Prostate gland (tissue), 2 donors: ENCODE results near the gene MBOAT7. TPM values are rescaled to one million over a fixed set of nuclear protein-coding genes. Genes with fewer than 3 reads are reported as not detected.

ENCODE experiments used
- DNase-seq: peaks from one replicate; pipeline ENCODE4 v3.0.0-alpha.2; 2019; ENCODE audit warnings: low spot score
- H3K27ac ChIP-seq, 2 donors: fragments of 200-600 bp; sonication (generic); 2 replicates each; pipeline ENCODE4 v1.5.1; 2017 to 2019
- H3K27me3 ChIP-seq: fragments of 200-600 bp; sonication (generic); replicated peaks from 2 replicates; pipeline ENCODE4 v1.5.1; 2019; ENCODE audit not compliant: insufficient read depth
- H3K36me3 ChIP-seq, 2 donors: fragments of 200-600 bp; sonication (generic); 1 replicate in 1 of 2; 2 replicates in 1 of 2; pipeline versions ENCODE4 v1.5.1 to v1.8.1; 2017 to 2019
- H3K4me1 ChIP-seq: fragments of 200-600 bp; sonication (generic); replicated peaks from 2 replicates; pipeline ENCODE4 v1.5.1; 2019
- H3K4me3 ChIP-seq, 2 donors: fragments of 200-600 bp; sonication (generic); 2 replicates each; pipeline ENCODE4 v1.5.1; 2017 to 2019
- H3K9me3 ChIP-seq: fragments of 200-600 bp; sonication (generic); 2 replicates; pipeline ENCODE4 v1.5.1; 2017
- POLR2A ChIP-seq: fragments of 450-650 bp; IDR thresholded peaks from one replicate; pipeline ENCODE4 v1.6.1; 2016; ENCODE audit warnings: antibody characterized with exemption, mild to moderate bottlenecking
- POLR2AphosphoS5 ChIP-seq: sonication (generic); formaldehyde crosslinking; IDR thresholded peaks from one replicate; pipeline ENCODE4 v1.6.1; 2017; ENCODE audit warnings: antibody characterized with exemption
- WGBS: methylation state at CpG from one replicate; pipeline ENCODE4 v1.1.5; 2018; 5-methylcytosine and 5-hydroxymethylcytosine counted together
- intact Hi-C: fragments of 100-400 bp; cut with DNase I; formaldehyde crosslinking; loops from one replicate; pipeline ENCODE4 v1.14.2; 2022
- total RNA-seq, 2 donors: library from RNA; depleted of rRNA; stranded (reverse); fragments of >200 nt; gene quantifications; one replicate each; pipeline ENCODE4 v1.1.0, GENCODE V29; 2016
- TF ChIP-seq, protein P1 (sequence below), 4 experiments: fragments of 200-600 bp in 2 of 4; fragments of 450-650 bp in 2 of 4; sonication (generic) in 2 of 4; IDR thresholded peaks; 1 replicate in 3 of 4; 2 replicates in 1 of 4; pipeline ENCODE4 v1.5.1; 2016 to 2019; ENCODE audit warnings: antibody characterized with exemption in 4 of 4, mild to moderate bottlenecking in 2 of 4, moderate library complexity in 2 of 4

Gene MBOAT7
- total RNA-seq, 2 donors from 2014 or later: 91.7 to 430 TPM

DNA sequence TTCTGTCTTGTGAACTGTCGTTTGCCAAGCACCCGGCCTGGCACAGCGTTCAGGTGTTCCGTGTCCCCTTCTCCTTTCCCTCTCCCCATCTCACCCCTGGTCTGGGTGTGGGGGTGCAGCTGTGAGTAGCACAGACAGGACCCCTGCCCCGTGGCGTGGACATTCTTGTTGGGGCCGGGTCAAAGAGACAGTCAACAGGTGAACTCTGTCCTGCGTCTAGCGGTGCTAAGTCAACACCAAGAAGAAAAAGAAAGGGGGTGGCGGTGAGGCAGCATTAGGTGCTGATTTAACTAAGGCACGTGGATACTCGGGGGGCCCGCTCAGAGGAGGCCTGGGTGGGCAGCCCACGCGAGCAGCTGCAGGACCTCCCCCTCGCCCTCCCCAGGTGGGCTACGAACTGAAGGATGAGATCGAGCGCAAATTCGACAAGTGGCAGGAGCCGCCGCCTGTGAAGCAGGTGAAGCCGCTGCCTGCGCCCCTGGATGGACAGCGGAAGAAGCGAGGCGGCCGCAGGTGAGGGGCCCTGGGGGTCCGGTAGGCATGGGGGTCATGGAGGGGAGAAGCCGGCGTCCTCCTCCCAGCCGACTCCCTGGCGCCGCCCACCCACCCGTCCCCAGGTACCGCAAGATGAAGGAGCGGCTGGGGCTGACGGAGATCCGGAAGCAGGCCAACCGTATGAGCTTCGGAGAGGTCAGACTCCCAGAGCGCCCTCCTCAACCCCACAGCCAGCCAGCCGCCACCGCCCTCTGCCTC lies 61.5 kb downstream of the MBOAT7 start:
- Histone ChIP-seq H3K36me3 (peaks cover 29 to 30% of the 10 kb centered on the region in 2 donors), H3K9me3 (no peaks in the 10 kb centered on the region), H3K27ac (no peak overlapping the region), H3K4me1 (no peaks in the 10 kb centered on the region), H3K4me3 (no peak overlapping the region), H3K27me3 (no peaks in the 10 kb centered on the region)
- TF ChIP-seq POLR2AphosphoS5 (no peak), POLR2A (no peak)
- TF ChIP-seq, protein P1, sequence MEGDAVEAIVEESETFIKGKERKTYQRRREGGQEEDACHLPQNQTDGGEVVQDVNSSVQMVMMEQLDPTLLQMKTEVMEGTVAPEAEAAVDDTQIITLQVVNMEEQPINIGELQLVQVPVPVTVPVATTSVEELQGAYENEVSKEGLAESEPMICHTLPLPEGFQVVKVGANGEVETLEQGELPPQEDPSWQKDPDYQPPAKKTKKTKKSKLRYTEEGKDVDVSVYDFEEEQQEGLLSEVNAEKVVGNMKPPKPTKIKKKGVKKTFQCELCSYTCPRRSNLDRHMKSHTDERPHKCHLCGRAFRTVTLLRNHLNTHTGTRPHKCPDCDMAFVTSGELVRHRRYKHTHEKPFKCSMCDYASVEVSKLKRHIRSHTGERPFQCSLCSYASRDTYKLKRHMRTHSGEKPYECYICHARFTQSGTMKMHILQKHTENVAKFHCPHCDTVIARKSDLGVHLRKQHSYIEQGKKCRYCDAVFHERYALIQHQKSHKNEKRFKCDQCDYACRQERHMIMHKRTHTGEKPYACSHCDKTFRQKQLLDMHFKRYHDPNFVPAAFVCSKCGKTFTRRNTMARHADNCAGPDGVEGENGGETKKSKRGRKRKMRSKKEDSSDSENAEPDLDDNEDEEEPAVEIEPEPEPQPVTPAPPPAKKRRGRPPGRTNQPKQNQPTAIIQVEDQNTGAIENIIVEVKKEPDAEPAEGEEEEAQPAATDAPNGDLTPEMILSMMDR (IDR thresholded peaks at IDR 0.05): no peak
- 92% methylated on average over 44 of the region's 44 CpGs for WGBS
- intact Hi-C loops: no loop called here
- no peak for DNase-seq

GRCh38 chr19:54125713-54126112 lies 63.7 kb downstream of the MBOAT7 start:
- no peaks in the 10 kb centered on the region for H3K27me3 ChIP-seq
- H3K36me3 ChIP-seq: peaks cover 28 to 30% of the 10 kb centered on the region in 2 donors
- intact Hi-C loops: no loop called here
- H3K4me1 ChIP-seq: no peaks in the 10 kb centered on the region
- WGBS: 91% methylated on average over 9 of the region's 9 CpGs
- DNase-seq: no peak
- no peaks in the 10 kb centered on the region for H3K9me3 ChIP-seq
- no peak overlapping the region for H3K27ac ChIP-seq
- no peak overlapping the region for H3K4me3 ChIP-seq
- no peak for TF ChIP-seq POLR2A
- TF ChIP-seq, protein P1 (IDR thresholded peaks at IDR 0.05): no peak
- TF ChIP-seq POLR2AphosphoS5: no peak

DNA sequence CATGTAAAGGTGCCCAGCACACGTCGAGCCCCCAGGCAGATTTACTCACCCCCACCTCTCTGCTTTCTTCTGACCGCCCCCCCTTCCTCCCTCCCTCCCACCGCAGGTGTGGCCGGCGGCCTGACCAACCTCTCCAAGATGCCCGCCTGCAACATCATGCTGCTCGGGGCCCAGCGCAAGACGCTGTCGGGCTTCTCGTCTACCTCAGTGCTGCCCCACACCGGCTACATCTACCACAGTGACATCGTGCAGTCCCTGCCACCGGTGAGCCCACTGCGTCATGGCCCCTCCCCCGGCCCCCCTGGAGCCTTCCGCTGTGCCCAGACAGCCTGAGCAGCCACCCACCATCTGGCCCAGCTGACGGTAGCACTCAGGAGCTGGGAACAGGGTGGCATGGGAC lies 65.0 kb downstream of the MBOAT7 start:
- no peak overlapping the region for H3K4me3 ChIP-seq
- 90% methylated on average over 19 of the region's 19 CpGs for WGBS
- H3K4me1 ChIP-seq: no peaks in the 10 kb centered on the region
- H3K27ac ChIP-seq: no peak overlapping the region
- H3K36me3 ChIP-seq: peaks cover 25 to 28% of the 10 kb centered on the region in 2 donors
- intact Hi-C loops: no loop called here
- no peak for DNase-seq
- TF ChIP-seq, protein P1 (IDR thresholded peaks at IDR 0.05): no peak
- no peak for TF ChIP-seq POLR2A
- TF ChIP-seq POLR2AphosphoS5: no peak
- no peaks in the 10 kb centered on the region for H3K27me3 ChIP-seq
- no peaks in the 10 kb centered on the region for H3K9me3 ChIP-seq

- intact Hi-C loops: no loop called here
- H3K4me3 ChIP-seq: no peak overlapping the region
- peaks cover 22 to 28% of the 10 kb centered on the region in 2 donors for H3K36me3 ChIP-seq
- TF ChIP-seq POLR2A: no peak
- no peak for TF ChIP-seq POLR2AphosphoS5
- TF ChIP-seq, protein P1 (IDR thresholded peaks at IDR 0.05): no peak
- DNase-seq: no peak
- H3K27ac ChIP-seq: no peak overlapping the region
- 96% methylated on average over 16 of the region's 17 CpGs for WGBS
- no peaks in the 10 kb centered on the region for H3K4me1 ChIP-seq
- no peaks in the 10 kb centered on the region for H3K9me3 ChIP-seq
- no peaks in the 10 kb centered on the region for H3K27me3 ChIP-seq
Measured at GRCh38 chr19:54123682-54124081, 65.7 kb downstream of the MBOAT7 start.

Other genes starting within 250 kb of the MBOAT7 start
- under 1 TPM in 1 of 2 donors, not detected in 1; 0.51 TPM for gene CACNG8, start 226.6 kb downstream of the MBOAT7 start, total RNA-seq
- 1 to 10 TPM in 1 of 2 donors, not detected in 1; 2.3 TPM for gene CACNG6, start 197.9 kb downstream of the MBOAT7 start, total RNA-seq
- gene VSTM1, start 125.7 kb downstream of the MBOAT7 start, total RNA-seq: 1 to 10 TPM in 1 of 2 donors, not detected in 1; 1.6 TPM
- 1 to 10 TPM in 1 of 2 donors, not detected in 1; 1.6 TPM for gene TARM1, start 108.2 kb downstream of the MBOAT7 start, total RNA-seq
- 1 to 10 TPM in 1 of 2 donors, under 1 TPM in 1; 0.23 to 1.6 TPM for gene OSCAR, start 88.8 kb downstream of the MBOAT7 start, total RNA-seq
- 10 to 100 TPM; 39.4 to 48.5 TPM for gene NDUFA3, start 86.7 kb downstream of the MBOAT7 start, total RNA-seq
- 10 to 100 TPM; 30.7 to 52.0 TPM for gene TFPT, start 73.9 kb downstream of the MBOAT7 start, total RNA-seq
- 10 to 100 TPM; 50.7 to 71.6 TPM for gene PRPF31, start 73.8 kb downstream of the MBOAT7 start, total RNA-seq
- gene CNOT3, start 51.8 kb downstream of the MBOAT7 start, total RNA-seq: 10 to 100 TPM; 22.8 to 54.4 TPM
- gene LENG1, start 29.9 kb downstream of the MBOAT7 start, total RNA-seq: 10 to 100 TPM in 1 of 2 donors, 1 to 10 TPM in 1; 7.6 to 14.7 TPM
- gene TMC4, start 16.4 kb downstream of the MBOAT7 start, total RNA-seq: 10 to 100 TPM; 40.2 to 88.6 TPM
- 100 to 1,000 TPM; 122 to 163 TPM for gene TSEN34, start 1.7 kb upstream of the MBOAT7 start, total RNA-seq
- gene RPS9, start 11.3 kb upstream of the MBOAT7 start, total RNA-seq: 1,000 to 10,000 TPM; 1,667 to 3,369 TPM
- gene LILRB3, start 33.4 kb upstream of the MBOAT7 start, total RNA-seq: 1 to 10 TPM in 1 of 2 donors, under 1 TPM in 1; 0.73 to 5.9 TPM
- gene LILRA6, start 53.2 kb upstream of the MBOAT7 start, total RNA-seq: under 1 TPM in 1 of 2 donors, not detected in 1; 0.23 TPM
- 1 to 10 TPM in 1 of 2 donors, not detected in 1; 1.5 TPM for gene LILRB5, start 67.7 kb upstream of the MBOAT7 start, total RNA-seq
- gene LILRB2, start 91.5 kb upstream of the MBOAT7 start, total RNA-seq: 1 to 10 TPM in 1 of 2 donors, under 1 TPM in 1; 0.09 to 1.4 TPM
- 1 to 10 TPM in 1 of 2 donors, not detected in 1; 1.2 TPM for gene LILRA5, start 123.6 kb upstream of the MBOAT7 start, total RNA-seq
- gene LILRA4, start 149.6 kb upstream of the MBOAT7 start, total RNA-seq: 1 to 10 TPM; 1.7 to 2.3 TPM
- 10 to 100 TPM in 1 of 2 donors, 1 to 10 TPM in 1; 7.2 to 19.7 TPM for gene LAIR1, start 175.4 kb upstream of the MBOAT7 start, total RNA-seq
- 100 to 1,000 TPM in 1 of 2 donors, 1 to 10 TPM in 1; 1.8 to 136 TPM for gene TTYH1, start 225.9 kb upstream of the MBOAT7 start, total RNA-seq